Measurements from ENCODE around the gene SEPTIN11.

Gene SEPTIN11

GRCh38 chr4:76998251-76998901 is 48.8 kb downstream of the SEPTIN11 start:
- DNase-seq (ENCODE audit: low read depth, low spot score): no peak
- no peak overlapping the region for H3K27ac ChIP-seq

Data from epithelial cell of prostate (primary cell).